Testis (tissue), 2 donors: ENCODE results near the gene GRIP2.

ENCODE experiments used
- CTCF ChIP-seq, 3 experiments: fragments of 450-650 bp in 2 of 3; fragments of 200-600 bp in 1 of 3; sonication (generic) in 1 of 3; IDR thresholded peaks; one replicate each; pipeline ENCODE4 v1.5.1; 2016 to 2019; ENCODE audit warnings: antibody characterized with exemption in 3 of 3, mild to moderate bottlenecking in 2 of 3, moderate library complexity in 1 of 3
- POLR2A ChIP-seq: fragments of 450-650 bp; IDR thresholded peaks from one replicate; pipeline ENCODE4 v1.6.1; 2017; ENCODE audit warnings: antibody characterized with exemption, mild to moderate bottlenecking, moderate library complexity

GRCh38 chr3:14446988-14447570 is 93.1 kb downstream of the GRIP2 start:
- no peak for TF ChIP-seq POLR2A
- TF ChIP-seq CTCF (IDR thresholded peaks at IDR 0.05) = no peak
